ENCODE data around the gene HOXD3.

GRCh38 chr2:176118601-176119339, 38.3 kb upstream of the HOXD3 start:
- TF ChIP-seq CTCF (IDR thresholded peaks at IDR 0.05) (no peak), EP300 (IDR thresholded peaks at IDR 0.05) (no peak)

Data from gastroesophageal sphincter (tissue), 3 donors.